ENCODE measurements around the gene LMAN1L.

The LMAN1L gene

DNA sequence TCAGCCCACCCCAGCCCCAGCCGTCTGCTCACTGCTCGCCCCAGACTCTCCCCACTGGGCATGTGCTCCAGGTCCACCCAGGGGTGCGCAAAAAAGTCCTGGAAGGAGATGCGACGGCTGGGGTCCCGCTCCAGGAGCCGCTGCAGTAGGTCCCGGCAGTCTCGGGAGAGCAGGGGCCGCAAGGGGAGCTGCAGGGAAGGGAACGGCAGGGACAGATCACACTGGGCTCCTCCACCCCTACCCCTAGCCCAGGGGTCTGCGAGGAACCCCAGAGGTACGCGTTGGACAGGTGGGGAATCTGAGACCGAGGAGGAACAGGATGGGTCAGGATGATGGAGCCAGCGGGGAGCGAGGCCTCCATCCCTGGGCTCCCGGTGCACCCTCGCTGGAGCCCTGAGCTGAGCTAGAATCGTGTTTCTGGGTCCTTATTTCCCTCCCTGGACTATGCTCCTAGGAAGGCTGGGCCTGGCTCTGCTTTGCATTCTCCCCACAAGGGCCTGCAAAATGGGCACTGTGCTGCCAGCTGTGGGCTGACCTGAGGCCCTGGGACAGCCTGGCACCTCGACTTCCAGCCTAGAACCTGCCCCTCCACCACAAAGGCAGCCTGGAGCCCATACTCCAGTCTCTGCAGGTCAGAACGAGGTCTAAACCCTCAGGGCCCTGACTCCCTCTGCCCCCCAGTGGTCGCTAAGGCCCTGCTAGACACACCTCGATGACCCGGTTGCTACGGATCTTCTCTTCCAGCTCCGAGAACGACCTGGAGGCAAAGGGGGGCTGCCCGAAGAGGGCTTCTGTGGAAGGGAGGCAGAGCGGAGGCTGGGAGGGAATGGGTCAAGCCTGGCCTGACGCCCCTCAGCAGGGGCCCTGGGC, 27.1 kb downstream of the LMAN1L start:
- no peak overlapping the region for H3K4me3 ChIP-seq (ENCODE audit: control insufficient read depth in 1 of 7, extremely low read depth in 1 of 7, insufficient read depth in 4 of 7, low read depth in 2 of 7, low read length in 6 of 7)
- 95% methylated on average over 23 of the region's 31 CpGs for WGBS (ENCODE audit: insufficient coverage)
- ChIA-PET POLR2A (interaction anchor here (0.6 kb wide), 1 partner anchor 19 kb away, joined by 3 read pairs; no protein-coding TSS in a partner anchor), CTCF (interaction anchor here (1.4 to 10.8 kb wide), 5 partner anchors 14 to 71 kb away, joined by 3 to 130 read pairs (median 17); partner anchors contain the start of genes CPLX3 and FAM219B)
- H3K27me3 ChIP-seq (replicated peaks in 2 of 5; ENCODE audit: control insufficient read depth in 4 of 5, insufficient read depth in 5 of 5, low read length in 4 of 5) = no peaks in the 10 kb centered on the region
- no peak for DNase-seq
- H3K4me1 ChIP-seq (ENCODE audit: control extremely low read depth in 1 of 4, control insufficient read depth in 4 of 4, insufficient read depth in 4 of 4, low read length in 3 of 4) = peaks cover 0 to 32% (median 26%) of the 10 kb centered on the region in 4 experiments
- H3K9me3 ChIP-seq (ENCODE audit: control extremely low read depth in 1 of 5, control insufficient read depth in 4 of 5, insufficient read depth in 2 of 5, low read depth in 1 of 5, low read length in 4 of 5) = no peaks in the 10 kb centered on the region
- no peak overlapping the region for H3K27ac ChIP-seq (ENCODE audit: insufficient read depth in 1 of 2, low read depth in 1 of 2, low read length in 2 of 2, poor library complexity in 1 of 2, severe bottlenecking in 2 of 2)
- H3K36me3 ChIP-seq (ENCODE audit: control insufficient read depth in 4 of 4, insufficient read depth in 4 of 4, low read length in 3 of 4) = peaks cover 0 to 74% (median 43%) of the 10 kb centered on the region in 4 experiments

- Histone ChIP-seq H3K27me3 (replicated peaks in 2 of 5; ENCODE audit: control insufficient read depth in 4 of 5, insufficient read depth in 5 of 5, low read length in 4 of 5) (no peaks in the 10 kb centered on the region), H3K9me3 (ENCODE audit: control extremely low read depth in 1 of 5, control insufficient read depth in 4 of 5, insufficient read depth in 2 of 5, low read depth in 1 of 5, low read length in 4 of 5) (no peaks in the 10 kb centered on the region), H3K4me1 (ENCODE audit: control extremely low read depth in 1 of 4, control insufficient read depth in 4 of 4, insufficient read depth in 4 of 4, low read length in 3 of 4) (peaks cover 0 to 46% (median 40%) of the 10 kb centered on the region in 4 experiments), H3K36me3 (ENCODE audit: control insufficient read depth in 4 of 4, insufficient read depth in 4 of 4, low read length in 3 of 4) (peaks cover 0 to 75% (median 40%) of the 10 kb centered on the region in 4 experiments), H3K4me3 (ENCODE audit: control insufficient read depth in 1 of 7, extremely low read depth in 1 of 7, insufficient read depth in 4 of 7, low read depth in 2 of 7, low read length in 6 of 7) (peak overlapping the region in 1 of 7 experiments; percentile 95), H3K27ac (ENCODE audit: insufficient read depth in 1 of 2, low read depth in 1 of 2, low read length in 2 of 2, poor library complexity in 1 of 2, severe bottlenecking in 2 of 2) (no peak overlapping the region)
- DNase-seq = no peak
- 81% methylated on average over 9 of the region's 9 CpGs for WGBS (ENCODE audit: insufficient coverage)
- ChIA-PET CTCF (interaction anchor here (0.7 to 10.8 kb wide), 9 partner anchors 8 to 72 kb away, joined by 3 to 130 read pairs (median 5); partner anchors contain the start of genes CPLX3 and FAM219B), POLR2A (no interaction called here)
Observed at GRCh38 chr15:74840851-74841775, 28.5 kb downstream of the LMAN1L start.

- H3K4me1 ChIP-seq (ENCODE audit: control extremely low read depth in 1 of 4, control insufficient read depth in 4 of 4, insufficient read depth in 4 of 4, low read length in 3 of 4) = peaks cover 0 to 47% (median 40%) of the 10 kb centered on the region in 4 experiments
- POLR2A ChIA-PET = interaction anchor here (1.8 to 3.5 kb wide), 2 partner anchors 29 to 64 kb away, joined by 8 to 24 read pairs; partner anchors contain the start of gene FAM219B
- H3K27ac ChIP-seq (ENCODE audit: insufficient read depth in 1 of 2, low read depth in 1 of 2, low read length in 2 of 2, poor library complexity in 1 of 2, severe bottlenecking in 2 of 2) = peak overlapping the region; percentile 25 to 79
- WGBS (ENCODE audit: insufficient coverage) = 95% methylated on average over 12 of the region's 14 CpGs
- no peak for DNase-seq
- no peaks in the 10 kb centered on the region for H3K9me3 ChIP-seq (ENCODE audit: control extremely low read depth in 1 of 5, control insufficient read depth in 4 of 5, insufficient read depth in 2 of 5, low read depth in 1 of 5, low read length in 4 of 5)
- no peaks in the 10 kb centered on the region for H3K27me3 ChIP-seq (replicated peaks in 2 of 5; ENCODE audit: control insufficient read depth in 4 of 5, insufficient read depth in 5 of 5, low read length in 4 of 5)
- CTCF ChIA-PET = interaction anchor here (0.8 to 10.8 kb wide), 13 partner anchors 9 to 93 kb away, joined by 3 to 130 read pairs (median 5); partner anchors contain the start of genes CPLX3 and FAM219B
- H3K36me3 ChIP-seq (ENCODE audit: control insufficient read depth in 4 of 4, insufficient read depth in 4 of 4, low read length in 3 of 4) = peaks cover 0 to 70% (median 36%) of the 10 kb centered on the region in 4 experiments
- H3K4me3 ChIP-seq (ENCODE audit: control insufficient read depth in 1 of 7, extremely low read depth in 1 of 7, insufficient read depth in 4 of 7, low read depth in 2 of 7, low read length in 6 of 7) = peak overlapping the region in 5 of 7 experiments; percentile 81 to 95 (median 86)
Observed at GRCh38 chr15:74841891-74842373, 29.3 kb downstream of the LMAN1L start.

DNA sequence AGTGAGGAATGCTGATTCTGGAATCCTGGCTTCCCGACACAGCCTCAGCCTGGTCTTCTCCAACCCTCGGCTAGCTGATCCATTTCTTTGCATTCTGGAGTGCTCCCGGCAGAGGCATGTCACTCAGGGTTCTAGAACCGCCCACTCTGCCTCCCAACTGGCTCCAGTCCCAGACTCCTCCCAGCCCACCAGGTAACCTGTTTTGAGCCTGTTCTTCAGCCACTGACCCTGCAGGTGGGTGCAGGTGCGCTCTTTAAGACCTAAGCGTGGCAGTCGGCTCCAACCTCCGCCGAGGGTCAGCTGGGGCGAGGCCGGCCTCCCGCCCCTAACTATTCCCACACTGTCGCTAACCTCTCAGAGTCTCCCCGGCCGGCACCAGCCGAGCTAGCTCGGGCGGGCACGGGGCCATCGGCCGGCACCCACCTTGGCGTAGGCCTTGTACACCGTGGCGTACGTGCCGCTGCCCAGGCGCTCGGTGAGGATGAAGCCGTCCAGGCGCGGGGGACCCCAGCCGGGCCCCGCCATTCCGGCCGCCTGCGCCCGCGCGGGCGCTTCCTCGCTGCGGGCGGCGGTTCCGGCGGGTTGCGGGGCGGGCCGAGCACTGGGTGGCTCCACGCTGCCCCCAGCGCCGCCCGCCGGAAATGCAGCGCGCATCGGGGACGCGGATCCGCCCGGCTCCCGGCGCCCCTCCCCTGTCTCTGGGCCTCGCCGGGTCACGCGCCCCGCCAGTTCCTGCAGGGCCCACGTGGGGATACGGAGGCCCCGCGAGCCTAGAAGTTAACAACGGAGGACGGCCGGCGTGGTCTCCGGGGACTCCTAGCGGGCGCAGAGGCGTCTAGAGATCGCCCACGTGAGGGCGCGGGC, 30.2 kb downstream of the LMAN1L start, which contains the start of gene ULK3:
TSS of gene ULK3 (minus strand) at position 576 of the 864 bp plus-strand sequence. CDS start at position 525, 51 bp downstream.
- H3K27me3 ChIP-seq (replicated peaks in 2 of 5; ENCODE audit: control insufficient read depth in 4 of 5, insufficient read depth in 5 of 5, low read length in 4 of 5) = no peaks in the 10 kb centered on the region
- ChIA-PET POLR2A (interaction anchor here (1.0 to 3.5 kb wide), 3 partner anchors 25 to 63 kb away, joined by 3 to 24 read pairs (median 8); partner anchors contain the start of gene FAM219B), CTCF (interaction anchor here (0.7 to 10.8 kb wide), 15 partner anchors 9 to 92 kb away, joined by 3 to 130 read pairs (median 5); partner anchors contain the start of genes CPLX3 and FAM219B)
- peak within 1 kb of the TSS; percentile 46 to 80 for H3K27ac ChIP-seq (ENCODE audit: insufficient read depth in 1 of 2, low read depth in 1 of 2, low read length in 2 of 2, poor library complexity in 1 of 2, severe bottlenecking in 2 of 2)
- H3K4me1 ChIP-seq (ENCODE audit: control extremely low read depth in 1 of 4, control insufficient read depth in 4 of 4, insufficient read depth in 4 of 4, low read length in 3 of 4) = peaks cover 0 to 47% (median 40%) of the 10 kb centered on the region in 4 experiments
- peak; percentile 93 to 97 (median 96) for DNase-seq
- H3K4me3 ChIP-seq (ENCODE audit: control insufficient read depth in 1 of 7, extremely low read depth in 1 of 7, insufficient read depth in 4 of 7, low read depth in 2 of 7, low read length in 6 of 7) = peak within 1 kb of the TSS; percentile 76 to 95 (median 81)
- peaks cover 0 to 69% (median 39%) of the 10 kb centered on the region in 4 experiments for H3K36me3 ChIP-seq (ENCODE audit: control insufficient read depth in 4 of 4, insufficient read depth in 4 of 4, low read length in 3 of 4)
- under 1% methylated on average over 63 of the region's 84 CpGs for WGBS (ENCODE audit: insufficient coverage)
- H3K9me3 ChIP-seq (ENCODE audit: control extremely low read depth in 1 of 5, control insufficient read depth in 4 of 5, insufficient read depth in 2 of 5, low read depth in 1 of 5, low read length in 4 of 5) = no peaks in the 10 kb centered on the region

- WGBS (ENCODE audit: insufficient coverage) = 1% methylated on average over 12 of the region's 18 CpGs
- Histone ChIP-seq H3K27me3 (replicated peaks in 2 of 5; ENCODE audit: control insufficient read depth in 4 of 5, insufficient read depth in 5 of 5, low read length in 4 of 5) (no peaks in the 10 kb centered on the region), H3K4me1 (ENCODE audit: control extremely low read depth in 1 of 4, control insufficient read depth in 4 of 4, insufficient read depth in 4 of 4, low read length in 3 of 4) (peaks cover 0 to 47% (median 40%) of the 10 kb centered on the region in 4 experiments), H3K9me3 (ENCODE audit: control extremely low read depth in 1 of 5, control insufficient read depth in 4 of 5, insufficient read depth in 2 of 5, low read depth in 1 of 5, low read length in 4 of 5) (no peaks in the 10 kb centered on the region), H3K36me3 (ENCODE audit: control insufficient read depth in 4 of 4, insufficient read depth in 4 of 4, low read length in 3 of 4) (peaks cover 0 to 69% (median 40%) of the 10 kb centered on the region in 4 experiments), H3K4me3 (ENCODE audit: control insufficient read depth in 1 of 7, extremely low read depth in 1 of 7, insufficient read depth in 4 of 7, low read depth in 2 of 7, low read length in 6 of 7) (peak overlapping the region in 6 of 7 experiments; percentile 3 to 95 (median 79)), H3K27ac (ENCODE audit: insufficient read depth in 1 of 2, low read depth in 1 of 2, low read length in 2 of 2, poor library complexity in 1 of 2, severe bottlenecking in 2 of 2) (peak overlapping the region; percentile 46 to 80)
- DNase-seq = no peak
- ChIA-PET POLR2A (interaction anchor here (1.0 to 3.5 kb wide), 3 partner anchors 24 to 63 kb away, joined by 3 to 24 read pairs (median 8); partner anchors contain the start of gene FAM219B), CTCF (interaction anchor here (0.7 to 10.8 kb wide), 11 partner anchors 8 to 71 kb away, joined by 3 to 130 read pairs (median 5); partner anchors contain the start of genes CPLX3 and FAM219B)
Observed at GRCh38 chr15:74843445-74843828, 30.8 kb downstream of the LMAN1L start.
